OCI-LY1 (cell line): ENCODE data around the gene GLYAT.
"Not testable (repeated sequence)": the region's sequence is repeated elsewhere in the genome, so short reads cannot be mapped to it uniquely, and the experiment has no call there.

Experiments
- EZH2 ChIP-seq: fragments of 200-600 bp; sonication (generic), shearing (Covaris generic); IDR thresholded peaks from 2 replicates; pipeline ENCODE4 v1.8.0; 2017; ENCODE audit warnings: borderline replicate concordance, mixed run types, mild to moderate bottlenecking, antibody characterized with exemption, low read length, moderate library complexity, mixed read lengths
- TF ChIP-seq, protein P1 (sequence below): fragments of 200-600 bp; sonication (generic), shearing (Covaris generic); IDR thresholded peaks from 2 replicates; pipeline ENCODE4 v1.5.1; 2017; ENCODE audit warnings: mild to moderate bottlenecking, antibody characterized with exemption, low read length, moderate library complexity, mixed read lengths

DNA sequence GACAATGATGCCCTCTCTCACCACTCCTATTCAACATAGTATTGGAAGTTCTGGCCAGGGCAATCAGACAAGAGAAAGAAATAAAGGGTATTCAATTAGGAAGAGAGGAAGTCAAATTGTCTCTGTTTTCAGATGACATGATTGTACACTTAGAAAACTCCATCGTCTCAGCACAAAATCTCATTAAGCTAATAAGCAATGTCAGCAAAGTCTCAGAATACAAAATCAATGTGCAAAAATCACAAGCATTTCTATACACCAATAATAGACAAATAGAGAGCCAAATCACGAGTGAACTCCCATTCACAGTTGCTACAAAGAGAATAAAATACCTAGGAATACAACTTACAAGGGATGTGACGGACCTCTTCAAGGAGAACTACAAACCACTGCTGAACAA lies 49.1 kb downstream of the GLYAT start:
- TF ChIP-seq, protein P1, sequence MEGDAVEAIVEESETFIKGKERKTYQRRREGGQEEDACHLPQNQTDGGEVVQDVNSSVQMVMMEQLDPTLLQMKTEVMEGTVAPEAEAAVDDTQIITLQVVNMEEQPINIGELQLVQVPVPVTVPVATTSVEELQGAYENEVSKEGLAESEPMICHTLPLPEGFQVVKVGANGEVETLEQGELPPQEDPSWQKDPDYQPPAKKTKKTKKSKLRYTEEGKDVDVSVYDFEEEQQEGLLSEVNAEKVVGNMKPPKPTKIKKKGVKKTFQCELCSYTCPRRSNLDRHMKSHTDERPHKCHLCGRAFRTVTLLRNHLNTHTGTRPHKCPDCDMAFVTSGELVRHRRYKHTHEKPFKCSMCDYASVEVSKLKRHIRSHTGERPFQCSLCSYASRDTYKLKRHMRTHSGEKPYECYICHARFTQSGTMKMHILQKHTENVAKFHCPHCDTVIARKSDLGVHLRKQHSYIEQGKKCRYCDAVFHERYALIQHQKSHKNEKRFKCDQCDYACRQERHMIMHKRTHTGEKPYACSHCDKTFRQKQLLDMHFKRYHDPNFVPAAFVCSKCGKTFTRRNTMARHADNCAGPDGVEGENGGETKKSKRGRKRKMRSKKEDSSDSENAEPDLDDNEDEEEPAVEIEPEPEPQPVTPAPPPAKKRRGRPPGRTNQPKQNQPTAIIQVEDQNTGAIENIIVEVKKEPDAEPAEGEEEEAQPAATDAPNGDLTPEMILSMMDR = not testable (repeated sequence)
- not testable (repeated sequence) for TF ChIP-seq EZH2
